Colonic mucosa (tissue), 4 donors: ENCODE measurements around the gene ZBTB4. TPM values are rescaled to one million over a fixed set of nuclear protein-coding genes. Genes with fewer than 3 reads are reported as not detected.
"Not testable (repeated sequence)": the region's sequence is repeated elsewhere in the genome, so short reads cannot be mapped to it uniquely, and the experiment has no call there.

Experiments
- DNase-seq: peaks from one replicate; pipeline ENCODE4 v3.0.0-alpha.2; 2020
- H3K27ac ChIP-seq: fragments of 200-600 bp; one replicate; pipeline ENCODE4 v1.8.0; 2021
- H3K27me3 ChIP-seq: fragments of 200-600 bp; one replicate; pipeline ENCODE4 v1.8.0; 2021
- H3K36me3 ChIP-seq: fragments of 200-600 bp; one replicate; pipeline ENCODE4 v1.8.0; 2021
- H3K4me1 ChIP-seq: fragments of 200-600 bp; one replicate; pipeline ENCODE4 v1.8.0; 2021; ENCODE audit warnings: mild to moderate bottlenecking
- H3K4me3 ChIP-seq: fragments of 200-600 bp; one replicate; pipeline ENCODE4 v1.8.0; 2021
- H3K9ac ChIP-seq, 2 donors: one replicate each; pipeline ENCODE4 v1.7.0; 2013; ENCODE audit warnings: control low read depth in 2 of 2, low read depth in 2 of 2, low read length in 2 of 2
- H3K9me3 ChIP-seq: fragments of 200-600 bp; one replicate; pipeline ENCODE4 v1.8.0; 2021
- CTCF ChIP-seq: fragments of 200-600 bp; IDR thresholded peaks from one replicate; pipeline ENCODE4 v1.8.0; 2022; ENCODE audit warnings: antibody characterized with exemption, mild to moderate bottlenecking
- intact Hi-C: fragments of 100-400 bp; cut with DNase I; formaldehyde crosslinking; loops from one replicate; pipeline ENCODE4 v1.14.1; 2022
- total RNA-seq, 2 donors: library from RNA; stranded (reverse); fragmentation: NEBNext Ultra II Directional in 1 of 2; extraction: Animal tissue kit (Norgen Biotek cat#: 25700) in 1 of 2; gene quantifications; one replicate each; pipeline ENCODE4 v1.2.1, GENCODE V29; 2021
- donor health status: healthy.
- donor health status: DM: no; HTN: no; CAD: no.
- donor health status: DM: no; HTN: no; CAD: no.

ZBTB4 gene
- total RNA-seq, 2 donors from 2014 or later: 12.9 to 26.7 TPM

- peak; percentile 98 for DNase-seq
- peak within 1 kb of the TSS; percentile 93 for H3K27ac ChIP-seq
- intact Hi-C loops: loop anchor here (2.0 kb wide), 1 partner anchor 47 kb away; no protein-coding TSS in a partner anchor
- peak within 1 kb of the TSS; percentile 85 to 99 for H3K9ac ChIP-seq
- no peaks in the 10 kb centered on the region for H3K9me3 ChIP-seq
- H3K4me1 ChIP-seq: peaks cover 22% of the 10 kb centered on the region
- no peak for TF ChIP-seq CTCF
- no peaks in the 10 kb centered on the region for H3K27me3 ChIP-seq
- H3K36me3 ChIP-seq: no peaks in the 10 kb centered on the region
- peak within 1 kb of the TSS; percentile 50 for H3K4me3 ChIP-seq
Observed at GRCh38 chr17:7484067-7484918, 4.9 kb upstream of the ZBTB4 start, which contains the start of gene POLR2A. POLR2A (plus strand) TSS chr17:7484366.

DNA sequence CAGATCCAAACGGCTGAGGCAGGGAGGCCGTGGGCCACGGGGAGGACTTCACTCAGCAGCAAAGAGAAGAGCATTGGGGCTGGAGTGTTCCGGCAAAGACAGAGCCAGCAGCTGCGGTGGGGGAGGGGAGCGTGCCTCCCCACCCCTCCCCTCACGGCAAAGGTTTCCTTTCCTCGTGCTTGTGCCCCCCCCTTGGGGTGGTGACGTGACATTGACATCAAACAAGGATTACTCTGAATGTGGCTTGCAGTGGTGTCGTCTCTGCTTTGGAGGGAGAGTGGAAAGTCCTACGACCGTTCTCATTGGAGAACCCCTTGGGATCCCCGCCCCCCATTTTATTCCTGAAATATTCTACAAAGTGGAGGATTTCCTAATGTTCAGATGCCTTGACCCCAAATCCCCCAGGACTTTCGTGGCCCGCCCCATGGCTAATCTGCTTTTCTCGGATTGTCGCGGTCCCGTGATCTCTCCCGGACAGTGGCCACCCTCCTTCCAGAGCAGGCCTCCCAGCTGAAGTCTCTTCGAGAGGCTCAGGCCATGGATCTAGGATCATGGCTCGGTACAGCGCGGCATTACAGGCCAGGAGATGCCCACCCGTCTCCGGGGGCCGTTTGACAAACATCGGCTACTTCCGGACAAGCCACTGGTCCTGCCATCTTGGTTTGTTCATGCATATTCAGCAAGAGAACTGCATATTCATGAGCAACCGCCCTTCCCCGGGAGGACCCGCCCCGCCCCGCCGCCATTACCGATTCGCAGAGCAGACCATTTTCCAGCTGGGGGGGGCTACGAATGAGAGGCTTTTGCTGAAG lies 4.0 kb upstream of the ZBTB4 start:
- H3K27me3 ChIP-seq: no peaks in the 10 kb centered on the region
- no peak for TF ChIP-seq CTCF
- peak overlapping the region; percentile 78 to 99 for H3K9ac ChIP-seq
- intact Hi-C loops: loop anchor here (2.0 kb wide), 1 partner anchor 47 kb away; no protein-coding TSS in a partner anchor
- peak overlapping the region; percentile 93 for H3K27ac ChIP-seq
- no peaks in the 10 kb centered on the region for H3K9me3 ChIP-seq
- H3K4me1 ChIP-seq: peaks cover 22% of the 10 kb centered on the region
- no peaks in the 10 kb centered on the region for H3K36me3 ChIP-seq
- DNase-seq: peak; percentile 93
- peak overlapping the region; percentile 50 for H3K4me3 ChIP-seq

- H3K27me3 ChIP-seq, H3K36me3 ChIP-seq, H3K9me3 ChIP-seq, H3K4me3 ChIP-seq, intact Hi-C loops: not testable (repeated sequence)
- peak overlapping the region in 1 of 2 donors; percentile 99 for H3K9ac ChIP-seq
- DNase-seq: peak; percentile 34
- peaks cover 20% of the 10 kb centered on the region for H3K4me1 ChIP-seq
- H3K27ac ChIP-seq: peak overlapping the region; percentile 93
Observed at GRCh38 chr17:7482742-7483088, 3.3 kb upstream of the ZBTB4 start.

DNA sequence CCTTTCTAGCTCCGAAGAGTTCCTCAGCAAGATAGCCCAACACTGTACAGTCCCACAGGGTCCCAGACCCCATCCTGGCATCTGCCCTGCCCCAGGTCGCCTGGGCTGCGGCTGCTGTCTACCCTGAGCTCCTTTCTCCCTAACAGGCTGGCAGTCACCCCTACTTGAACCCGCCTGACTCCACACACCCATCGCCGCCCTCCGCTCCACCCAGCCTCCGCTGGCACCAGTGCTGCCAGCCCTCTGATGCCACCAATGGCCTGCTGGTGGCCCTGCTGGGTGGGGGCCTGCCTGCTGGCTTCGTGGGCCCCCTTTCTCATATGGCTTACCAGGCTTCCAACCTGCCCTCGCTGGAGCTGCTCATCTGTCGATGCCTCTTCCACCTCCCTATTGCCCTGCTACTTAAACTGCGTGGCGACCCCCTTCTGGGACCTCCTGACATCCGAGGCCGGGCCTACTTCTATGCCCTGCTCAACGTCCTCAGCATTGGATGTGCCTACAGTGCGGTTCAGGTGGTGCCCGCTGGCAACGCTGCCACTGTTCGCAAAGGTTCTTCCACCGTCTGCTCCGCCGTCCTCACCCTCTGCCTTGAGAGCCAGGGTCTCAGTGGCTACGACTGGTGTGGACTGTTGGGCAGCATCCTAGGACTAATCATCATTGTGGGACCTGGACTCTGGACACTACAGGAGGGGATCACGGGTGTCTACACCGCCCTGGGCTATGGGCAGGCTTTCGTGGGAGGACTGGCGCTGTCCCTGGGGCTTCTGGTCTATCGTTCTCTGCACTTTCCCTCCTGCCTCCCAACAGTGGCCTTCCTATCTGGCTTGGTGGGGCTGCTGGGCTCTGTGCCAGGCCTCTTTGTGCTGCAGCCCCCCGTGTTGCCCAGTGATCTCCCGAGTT lies 2.7 kb upstream of the ZBTB4 start:
- H3K27me3 ChIP-seq, DNase-seq, intact Hi-C loops, H3K27ac ChIP-seq, H3K4me3 ChIP-seq, H3K36me3 ChIP-seq, H3K9me3 ChIP-seq, H3K9ac ChIP-seq: not testable (repeated sequence)
- peaks cover 15% of the 10 kb centered on the region for H3K4me1 ChIP-seq

- Histone ChIP-seq H3K27ac (peak within 1 kb of the TSS; percentile 96), H3K9ac (peak within 1 kb of the TSS in 1 of 2 donors; percentile 81)
- intact Hi-C loops, DNase-seq, H3K4me1 ChIP-seq, H3K36me3 ChIP-seq, H3K4me3 ChIP-seq, H3K9me3 ChIP-seq, H3K27me3 ChIP-seq: not testable (repeated sequence)
Observed at GRCh38 chr17:7481275-7481674, 1.8 kb upstream of the ZBTB4 start, which contains the start of gene SLC35G6. SLC35G6 (plus strand) TSS chr17:7481446; CDS start chr17:7481517, 71 bp downstream.

- Histone ChIP-seq H3K4me3 (peak overlapping the region; percentile 93), H3K9ac (peak overlapping the region; percentile 81 to 97), H3K27ac (peak overlapping the region; percentile 96), H3K27me3 (no peaks in the 10 kb centered on the region), H3K4me1 (peaks cover 4% of the 10 kb centered on the region), H3K36me3 (no peaks in the 10 kb centered on the region), H3K9me3 (no peaks in the 10 kb centered on the region)
- no peak for DNase-seq
- TF ChIP-seq CTCF: no peak
- intact Hi-C loops: no loop called here
Observed at GRCh38 chr17:7480089-7480384, 606 bp upstream of the ZBTB4 start.
